AG04449 (cell line): ENCODE data around the gene ICOS.

Source experiments
- CTCF ChIA-PET: fragments of 350-600 bp; formaldehyde crosslinking; extraction: SDS; loops from one replicate; lab custom pipeline; 2021; ENCODE audit warnings: antibody characterized with exemption; lab: Yijun Ruan, JAX
- POLR2A ChIA-PET: fragments of 400-600, 350-600 bp; formaldehyde crosslinking; extraction: SDS; loops from one replicate; lab custom pipeline; 2020; ENCODE audit warnings: antibody characterized with exemption, inconsistent platforms; lab: Yijun Ruan, JAX
- DNase-seq: peaks from one replicate; pipeline ENCODE4 v3.0.0-alpha.2; 2010; ENCODE audit warnings: low read depth, low spot score
- H3K4me3 ChIP-seq: 2 replicates; pipeline ENCODE4 v1.5.1; 2011; ENCODE audit warnings: low read depth, mild to moderate bottlenecking, control low read depth, low read length
- CTCF ChIP-seq: IDR thresholded peaks from one replicate; pipeline ENCODE4 v1.5.1; 2011; ENCODE audit warnings: mild to moderate bottlenecking, moderate library complexity, low read length, control low read depth, inconsistent platforms; ENCODE audit not compliant: insufficient read depth; ENCODE audit errors: missing control alignments

ICOS gene

GRCh38 chr2:204003276-204003990, 66.9 kb downstream of the ICOS start:
- TF ChIP-seq CTCF, result no peak
- DNase-seq, result no peak
- POLR2A ChIA-PET, result no interaction called here
- no peak overlapping the region for H3K4me3 ChIP-seq
- CTCF ChIA-PET, result no interaction called here

GRCh38 chr2:204004912-204005311, 68.3 kb downstream of the ICOS start:
- no peak for TF ChIP-seq CTCF
- CTCF ChIA-PET, result no interaction called here
- H3K4me3 ChIP-seq, result no peak overlapping the region
- POLR2A ChIA-PET, result no interaction called here
- DNase-seq, result no peak

- no peak for TF ChIP-seq CTCF
- no peak for DNase-seq
- ChIA-PET CTCF (no interaction called here), POLR2A (no interaction called here)
- no peak overlapping the region for H3K4me3 ChIP-seq
Measured at GRCh38 chr2:204005940-204006721, 69.6 kb downstream of the ICOS start.

- no peak for TF ChIP-seq CTCF
- no peak overlapping the region for H3K4me3 ChIP-seq
- no peak for DNase-seq
- ChIA-PET CTCF (no interaction called here), POLR2A (no interaction called here)
Measured at GRCh38 chr2:204008352-204008751, 71.8 kb downstream of the ICOS start.

- CTCF ChIA-PET, result no interaction called here
- TF ChIP-seq CTCF, result no peak
- DNase-seq, result no peak
- POLR2A ChIA-PET, result no interaction called here
- no peak overlapping the region for H3K4me3 ChIP-seq
Measured at GRCh38 chr2:204010628-204011560, 74.3 kb downstream of the ICOS start.
